Keratinocyte (primary cell): ENCODE results near the gene NES.

Experiments
- EZH2 ChIP-seq: IDR thresholded peaks from one replicate; pipeline ENCODE4 v1.6.1; 2012; ENCODE audit warnings: inconsistent platforms, mild to moderate bottlenecking, low read length, moderate library complexity
- TF ChIP-seq, protein P1 (sequence below), 3 experiments: IDR thresholded peaks in 1 of 3; conservative IDR thresholded peaks in 1 of 3; optimal IDR thresholded peaks in 1 of 3; 2 replicates in 2 of 3; 3 replicates in 1 of 3; pipeline versions ENCODE3 to v1.5.1; 2011; ENCODE audit warnings: low read length in 3 of 3, mild to moderate bottlenecking in 3 of 3, moderate library complexity in 2 of 3, control low read depth in 1 of 3, inconsistent platforms in 1 of 3; ENCODE audit not compliant: insufficient read depth in 2 of 3; ENCODE audit errors: extremely low read depth in 1 of 3

- TF ChIP-seq, protein P1, sequence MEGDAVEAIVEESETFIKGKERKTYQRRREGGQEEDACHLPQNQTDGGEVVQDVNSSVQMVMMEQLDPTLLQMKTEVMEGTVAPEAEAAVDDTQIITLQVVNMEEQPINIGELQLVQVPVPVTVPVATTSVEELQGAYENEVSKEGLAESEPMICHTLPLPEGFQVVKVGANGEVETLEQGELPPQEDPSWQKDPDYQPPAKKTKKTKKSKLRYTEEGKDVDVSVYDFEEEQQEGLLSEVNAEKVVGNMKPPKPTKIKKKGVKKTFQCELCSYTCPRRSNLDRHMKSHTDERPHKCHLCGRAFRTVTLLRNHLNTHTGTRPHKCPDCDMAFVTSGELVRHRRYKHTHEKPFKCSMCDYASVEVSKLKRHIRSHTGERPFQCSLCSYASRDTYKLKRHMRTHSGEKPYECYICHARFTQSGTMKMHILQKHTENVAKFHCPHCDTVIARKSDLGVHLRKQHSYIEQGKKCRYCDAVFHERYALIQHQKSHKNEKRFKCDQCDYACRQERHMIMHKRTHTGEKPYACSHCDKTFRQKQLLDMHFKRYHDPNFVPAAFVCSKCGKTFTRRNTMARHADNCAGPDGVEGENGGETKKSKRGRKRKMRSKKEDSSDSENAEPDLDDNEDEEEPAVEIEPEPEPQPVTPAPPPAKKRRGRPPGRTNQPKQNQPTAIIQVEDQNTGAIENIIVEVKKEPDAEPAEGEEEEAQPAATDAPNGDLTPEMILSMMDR (optimal IDR thresholded peaks at IDR 0.05 in 1 of 3, IDR thresholded peaks at IDR 0.05 in 1 of 3, conservative IDR thresholded peaks at IDR 0.05 in 1 of 3; ENCODE audit: extremely low read depth in 1 of 3, insufficient read depth in 2 of 3, low read length in 3 of 3): no peak
- no peak for TF ChIP-seq EZH2
Observed at GRCh38 chr1:156643778-156644092, 33.5 kb downstream of the NES start.
